ENCODE measurements around the gene TMEM9. TPM values are rescaled to one million over a fixed set of nuclear protein-coding genes. Genes with fewer than 3 reads are reported as not detected.
A peak's percentile ranks its signal among the peaks of the same experiment; 100 is the strongest.

The TMEM9 gene
- total RNA-seq, 3 donors from 2014 or later, result 19.1 to 38.9 (median 24.1) TPM

DNA sequence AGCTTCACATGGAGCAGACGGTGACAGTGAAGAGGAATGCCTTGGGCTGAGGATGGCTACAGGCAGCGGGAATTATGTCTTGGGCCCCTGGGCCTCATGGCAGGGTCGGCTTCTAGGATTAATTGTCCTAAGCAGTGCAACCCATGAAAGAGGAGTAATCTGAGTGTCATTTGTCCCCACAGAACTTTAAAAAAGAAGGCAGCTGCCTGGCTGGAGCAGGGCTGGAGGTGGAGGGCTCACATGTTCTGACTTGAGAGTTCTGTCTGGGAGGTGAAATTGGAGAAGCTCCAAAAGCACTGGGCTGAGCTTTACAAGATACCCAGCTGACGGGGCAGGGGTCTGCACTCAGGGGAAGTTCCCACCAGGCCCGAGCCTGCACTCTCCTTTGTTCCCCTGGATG, 64.7 kb downstream of the TMEM9 start:
- DNase-seq (no peak), ATAC-seq (no peak)
- intact Hi-C loops (cut with DNase I, micrococcal nuclease), result no loop called here
- H3K4me1 ChIP-seq (ENCODE audit: low read depth), result no peaks in the 10 kb centered on the region
- H3K36me3 ChIP-seq (ENCODE audit: low read depth), result no peaks in the 10 kb centered on the region
- H3K4me3 ChIP-seq, result no peak overlapping the region
- TF ChIP-seq, protein P1, sequence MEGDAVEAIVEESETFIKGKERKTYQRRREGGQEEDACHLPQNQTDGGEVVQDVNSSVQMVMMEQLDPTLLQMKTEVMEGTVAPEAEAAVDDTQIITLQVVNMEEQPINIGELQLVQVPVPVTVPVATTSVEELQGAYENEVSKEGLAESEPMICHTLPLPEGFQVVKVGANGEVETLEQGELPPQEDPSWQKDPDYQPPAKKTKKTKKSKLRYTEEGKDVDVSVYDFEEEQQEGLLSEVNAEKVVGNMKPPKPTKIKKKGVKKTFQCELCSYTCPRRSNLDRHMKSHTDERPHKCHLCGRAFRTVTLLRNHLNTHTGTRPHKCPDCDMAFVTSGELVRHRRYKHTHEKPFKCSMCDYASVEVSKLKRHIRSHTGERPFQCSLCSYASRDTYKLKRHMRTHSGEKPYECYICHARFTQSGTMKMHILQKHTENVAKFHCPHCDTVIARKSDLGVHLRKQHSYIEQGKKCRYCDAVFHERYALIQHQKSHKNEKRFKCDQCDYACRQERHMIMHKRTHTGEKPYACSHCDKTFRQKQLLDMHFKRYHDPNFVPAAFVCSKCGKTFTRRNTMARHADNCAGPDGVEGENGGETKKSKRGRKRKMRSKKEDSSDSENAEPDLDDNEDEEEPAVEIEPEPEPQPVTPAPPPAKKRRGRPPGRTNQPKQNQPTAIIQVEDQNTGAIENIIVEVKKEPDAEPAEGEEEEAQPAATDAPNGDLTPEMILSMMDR (IDR thresholded peaks at IDR 0.05), result no peak
- H3K9me3 ChIP-seq, result no peaks in the 10 kb centered on the region

DNA sequence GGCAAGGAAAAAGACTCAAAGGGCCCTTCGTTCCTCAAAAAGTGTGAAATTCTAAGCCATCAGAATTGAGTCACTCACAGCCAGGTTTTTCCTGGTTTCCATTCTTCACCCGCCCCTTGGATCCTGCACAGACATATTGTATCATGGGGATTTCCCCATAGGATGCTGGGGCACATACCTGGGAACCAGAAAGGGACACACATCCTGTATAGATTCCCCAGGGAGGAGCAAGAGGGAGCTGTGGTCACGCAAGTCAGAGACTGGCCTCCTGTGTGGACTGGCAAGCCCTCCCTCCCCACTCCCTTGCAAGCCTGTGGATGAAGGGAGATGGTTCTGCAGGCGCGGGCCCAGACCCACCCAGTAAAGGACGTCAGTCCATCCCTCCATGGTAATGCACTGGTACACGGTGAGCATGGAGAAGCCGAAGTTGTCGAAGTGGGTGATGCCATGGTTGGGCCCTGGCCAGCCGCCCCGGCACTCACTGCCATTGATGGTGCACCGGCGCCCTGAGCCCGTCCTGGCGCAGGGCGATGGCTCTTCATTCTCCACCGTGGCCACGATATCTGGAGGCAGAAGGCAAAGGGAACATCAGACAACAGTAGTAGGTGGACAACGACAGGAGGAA, 65.3 kb downstream of the TMEM9 start:
- no peak for ATAC-seq
- TF ChIP-seq, protein P1 (IDR thresholded peaks at IDR 0.05), result no peak
- intact Hi-C loops (cut with DNase I, micrococcal nuclease), result no loop called here
- H3K4me3 ChIP-seq, result no peak overlapping the region
- H3K36me3 ChIP-seq (ENCODE audit: low read depth), result no peaks in the 10 kb centered on the region
- DNase-seq, result no peak
- H3K4me1 ChIP-seq (ENCODE audit: low read depth), result no peaks in the 10 kb centered on the region
- no peaks in the 10 kb centered on the region for H3K9me3 ChIP-seq

DNA sequence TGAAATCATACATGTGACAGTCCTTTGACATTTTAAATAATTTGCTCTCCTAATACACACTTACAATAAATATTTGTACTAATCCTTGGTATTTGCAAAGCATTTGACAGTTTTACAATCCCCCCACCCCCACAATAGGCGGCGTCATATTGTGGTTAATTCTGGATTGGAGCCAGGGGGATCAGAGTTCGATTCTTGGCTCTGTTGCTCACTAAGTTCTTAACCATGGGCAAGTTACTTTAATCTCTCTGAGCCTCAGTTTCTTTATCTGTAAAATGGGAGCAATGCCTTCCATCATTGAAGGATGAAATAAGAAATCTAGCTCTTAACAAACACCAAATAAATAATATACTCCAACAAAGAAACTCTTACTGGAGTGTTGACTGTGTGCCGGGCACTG, 65.9 kb downstream of the TMEM9 start:
- TF ChIP-seq, protein P1 (IDR thresholded peaks at IDR 0.05), result no peak
- no peaks in the 10 kb centered on the region for H3K4me1 ChIP-seq (ENCODE audit: low read depth)
- no peaks in the 10 kb centered on the region for H3K9me3 ChIP-seq
- intact Hi-C loops (cut with DNase I, micrococcal nuclease), result no loop called here
- no peak overlapping the region for H3K4me3 ChIP-seq
- ATAC-seq, result no peak
- DNase-seq, result no peak
- H3K36me3 ChIP-seq (ENCODE audit: low read depth), result no peaks in the 10 kb centered on the region

DNA sequence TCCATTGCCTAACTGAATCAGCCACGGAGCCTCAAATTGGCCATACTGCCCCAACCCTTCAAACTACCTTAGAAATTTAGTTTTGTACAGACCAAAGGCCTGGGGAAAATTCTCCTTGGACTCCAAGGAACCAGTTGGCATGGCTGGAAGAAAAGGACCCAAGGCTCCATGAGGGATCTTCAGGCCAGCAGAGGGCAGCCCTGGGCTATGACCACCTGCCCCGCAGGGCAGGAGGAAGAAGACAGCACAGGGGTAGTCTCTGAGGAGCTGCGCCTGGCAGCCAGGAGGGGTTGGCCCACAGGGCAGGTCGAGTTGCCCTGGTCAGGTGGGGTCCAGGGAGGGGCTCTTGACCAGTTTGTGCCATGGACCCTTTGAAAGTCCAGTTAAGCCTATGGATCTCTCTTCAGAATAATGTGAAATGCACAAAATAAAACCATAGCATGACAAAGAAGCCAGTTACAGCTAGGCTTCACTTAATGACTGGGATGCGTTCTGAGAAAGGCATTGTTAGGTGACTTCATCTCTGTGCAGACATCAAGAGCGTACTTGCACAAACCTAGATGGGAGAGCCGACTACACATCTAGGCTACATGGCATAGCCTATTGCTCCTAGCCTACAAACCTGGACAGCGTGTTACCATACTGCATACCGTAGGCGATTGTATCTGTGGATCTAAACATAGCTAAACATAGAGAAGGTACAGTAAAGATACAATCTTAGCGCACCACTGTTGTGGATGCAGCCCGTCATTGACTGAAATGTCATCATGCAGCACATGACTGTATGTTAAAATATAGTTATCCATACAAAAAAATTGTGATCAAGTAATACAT, 68.2 kb downstream of the TMEM9 start:
- ATAC-seq (peak; percentile 90), DNase-seq (peak in 2 of 3 donors; percentile 78 to 87)
- no peak overlapping the region for H3K4me3 ChIP-seq
- intact Hi-C loops (cut with DNase I, micrococcal nuclease), result no loop called here
- no peaks in the 10 kb centered on the region for H3K4me1 ChIP-seq (ENCODE audit: low read depth)
- no peaks in the 10 kb centered on the region for H3K36me3 ChIP-seq (ENCODE audit: low read depth)
- no peaks in the 10 kb centered on the region for H3K9me3 ChIP-seq
- TF ChIP-seq, protein P1 (IDR thresholded peaks at IDR 0.05), result peak; percentile 35

Other genes starting within 250 kb of the TMEM9 start
- gene KIF21B, start 130.8 kb downstream of the TMEM9 start, total RNA-seq, result 10 to 100 TPM in 1 of 3 donors, 1 to 10 TPM in 2; 3.2 to 10.5 (median 4.0) TPM
- not detected for gene CACNA1S, start 42.0 kb downstream of the TMEM9 start, total RNA-seq
- gene ASCL5, start 27.3 kb downstream of the TMEM9 start, total RNA-seq, result not detected
- gene IGFN1, start 36.4 kb upstream of the TMEM9 start, total RNA-seq, result under 1 TPM; 0.03 to 0.32 (median 0.10) TPM
- gene PKP1, start 129.0 kb upstream of the TMEM9 start, total RNA-seq, result under 1 TPM in 2 of 3 donors, not detected in 1; 0.27 to 0.41 TPM
- 1 to 10 TPM in 2 of 3 donors, under 1 TPM in 1; 0.28 to 4.0 (median 2.0) TPM for gene TNNT2, start 223.2 kb upstream of the TMEM9 start, total RNA-seq
- gene LAD1, start 244.8 kb upstream of the TMEM9 start, total RNA-seq, result 100 to 1,000 TPM in 2 of 3 donors, 10 to 100 TPM in 1; 86.0 to 202 (median 130) TPM